GM15510 (cell line): ENCODE results near the gene OSBPL5.

Source experiments
- POLR2A ChIP-seq: IDR thresholded peaks from 3 replicates; pipeline ENCODE4 v1.6.1; 2011; ENCODE audit warnings: borderline replicate concordance; ENCODE audit not compliant: insufficient read length; ENCODE audit errors: extremely low read depth

The OSBPL5 gene

DNA sequence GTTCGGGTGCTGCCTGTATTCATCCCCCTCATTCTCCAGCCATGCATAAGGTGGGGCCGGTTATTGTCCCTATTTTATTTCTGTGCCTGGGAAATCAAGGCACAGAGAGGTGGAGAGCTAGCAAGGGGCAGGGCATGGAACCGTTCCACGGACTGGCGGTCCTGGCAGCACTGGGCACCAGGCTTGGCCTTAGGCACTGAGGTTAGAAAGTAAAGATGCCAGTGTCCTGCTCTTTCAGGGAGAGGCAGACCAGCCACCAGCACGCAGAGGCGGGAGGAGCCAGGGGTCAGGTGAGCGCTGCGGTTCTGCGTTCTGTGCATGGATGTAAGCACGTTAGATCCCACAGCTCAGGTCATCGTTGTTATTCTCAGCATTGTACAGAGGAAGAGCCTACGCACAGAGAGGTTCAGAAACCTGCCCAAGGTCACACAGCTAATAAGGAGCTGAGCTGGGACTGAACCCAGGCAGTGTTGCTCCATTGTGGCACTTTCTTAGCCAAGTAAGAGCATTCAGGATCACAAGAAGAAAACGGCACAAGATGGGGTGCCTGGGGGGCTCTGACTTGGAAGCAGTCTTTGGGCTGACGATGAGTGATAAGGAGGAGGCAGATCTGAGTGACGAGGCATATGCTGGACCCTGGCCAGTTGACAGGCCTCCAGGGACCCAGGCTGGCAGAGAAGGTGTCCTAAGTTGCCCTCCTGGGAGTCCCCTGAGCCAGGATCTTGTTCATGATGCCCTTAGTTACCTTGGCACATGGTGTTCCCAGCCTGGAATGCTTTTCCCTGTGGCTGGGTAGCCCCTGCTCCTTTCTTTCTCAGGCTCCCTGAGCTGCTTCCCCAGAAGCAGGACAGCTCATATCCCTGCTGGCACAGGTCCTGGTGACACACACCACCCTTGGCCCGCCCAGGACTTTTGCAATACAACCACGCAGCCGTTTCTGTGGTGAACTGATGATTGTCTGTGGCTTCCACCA lies 41.1 kb downstream of the OSBPL5 start:
- TF ChIP-seq POLR2A = no peak

DNA sequence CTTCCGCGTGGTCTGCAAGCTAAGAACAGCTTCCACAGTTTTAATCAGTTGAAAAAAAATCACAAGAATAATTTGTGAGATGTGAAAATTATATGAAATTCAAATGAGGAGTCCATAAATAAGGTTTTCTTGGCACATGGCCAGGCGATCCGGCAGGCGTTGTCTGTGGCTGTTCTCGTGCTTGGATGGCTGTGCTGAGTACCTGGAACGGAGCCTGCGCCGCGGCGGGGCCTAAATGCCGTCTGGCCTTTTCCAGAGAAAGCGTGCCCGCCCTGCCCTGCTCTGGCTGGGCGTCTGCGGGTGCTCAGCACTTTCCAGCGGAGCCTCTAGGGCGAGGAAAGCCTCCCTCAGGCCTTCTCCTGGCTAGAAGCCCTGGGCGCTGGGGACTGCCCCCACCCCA lies 41.8 kb downstream of the OSBPL5 start:
- no peak for TF ChIP-seq POLR2A

DNA sequence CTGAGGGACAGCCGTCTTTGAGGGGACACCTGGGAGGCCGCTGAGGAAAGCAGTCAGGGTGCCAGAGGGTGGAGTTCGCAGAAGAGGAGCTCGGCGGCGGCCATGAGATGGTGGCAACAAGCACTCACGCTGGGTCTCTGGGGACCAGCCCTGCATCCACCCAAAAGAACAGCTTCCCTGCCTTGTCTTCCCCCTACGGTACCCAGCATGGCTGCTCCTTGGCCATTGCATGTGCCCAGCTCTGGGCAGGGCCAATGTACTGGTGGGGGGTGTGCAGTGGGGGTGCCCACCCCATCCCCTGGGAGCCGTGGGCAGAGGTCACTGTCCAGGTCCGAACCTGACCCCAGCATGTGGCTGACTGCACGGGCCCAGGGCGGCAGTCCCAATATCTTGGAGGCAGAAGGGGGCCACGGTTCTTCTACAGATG lies 42.3 kb downstream of the OSBPL5 start:
- no peak for TF ChIP-seq POLR2A

DNA sequence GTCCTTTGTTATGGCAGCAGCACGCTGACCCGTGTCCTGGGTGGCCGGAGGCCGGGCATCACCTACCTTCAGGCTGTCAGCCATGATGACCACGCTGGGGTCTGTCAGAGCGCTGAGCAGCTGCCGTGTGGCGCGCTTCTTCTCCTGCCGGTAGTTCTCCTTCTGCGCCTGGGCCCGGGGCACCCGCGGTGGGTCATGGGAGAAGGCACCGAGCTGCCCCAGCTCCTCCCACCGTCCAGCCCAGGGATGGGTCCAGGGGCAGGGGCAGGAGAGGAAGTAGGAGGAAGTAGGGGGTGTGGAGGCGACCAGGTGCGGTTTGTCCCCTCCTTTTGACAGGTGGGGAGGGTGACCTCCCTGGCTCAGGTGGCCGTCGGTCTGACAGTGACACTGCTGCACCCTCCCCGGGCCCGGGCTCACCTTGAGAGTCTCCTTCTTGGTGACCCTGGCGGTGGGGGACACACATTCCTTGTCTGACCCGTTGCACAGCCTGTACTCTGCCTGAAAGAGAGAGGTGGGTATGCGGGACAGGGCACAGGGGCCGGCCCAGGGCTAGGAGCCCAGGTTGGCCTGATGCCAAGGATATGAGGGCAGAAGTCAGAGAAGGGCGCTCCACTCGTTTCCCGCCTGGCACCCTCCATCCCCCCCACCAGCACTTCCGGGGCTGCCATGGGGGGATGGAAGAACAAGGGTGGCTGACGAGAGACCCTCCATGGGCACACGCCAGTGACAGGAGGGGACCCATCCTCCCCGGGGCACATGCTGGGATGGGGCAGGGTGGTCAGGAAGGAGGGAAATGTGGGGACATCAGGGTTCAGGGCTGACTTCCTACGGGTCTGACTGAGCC lies 43.0 kb downstream of the OSBPL5 start:
- no peak for TF ChIP-seq POLR2A

DNA sequence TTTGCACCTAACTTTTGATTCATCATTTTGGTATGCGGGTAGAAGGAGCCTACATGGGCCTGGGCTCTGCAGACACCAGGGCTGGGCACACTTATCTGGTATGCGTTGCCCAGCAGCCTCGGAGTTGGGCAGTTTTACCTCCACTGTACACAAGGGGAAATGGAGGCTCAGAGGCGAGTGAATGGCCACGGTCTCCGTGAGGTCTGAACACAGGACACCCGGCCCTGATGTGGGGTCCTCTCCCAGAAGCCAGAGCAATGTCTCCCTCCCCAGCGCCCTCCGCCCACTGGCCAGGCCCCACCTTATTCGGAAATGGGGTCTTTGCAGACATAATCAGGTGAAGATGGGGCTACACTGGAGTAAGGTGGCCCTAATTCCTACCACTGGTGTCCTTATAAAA lies 43.7 kb downstream of the OSBPL5 start:
- no peak for TF ChIP-seq POLR2A

DNA sequence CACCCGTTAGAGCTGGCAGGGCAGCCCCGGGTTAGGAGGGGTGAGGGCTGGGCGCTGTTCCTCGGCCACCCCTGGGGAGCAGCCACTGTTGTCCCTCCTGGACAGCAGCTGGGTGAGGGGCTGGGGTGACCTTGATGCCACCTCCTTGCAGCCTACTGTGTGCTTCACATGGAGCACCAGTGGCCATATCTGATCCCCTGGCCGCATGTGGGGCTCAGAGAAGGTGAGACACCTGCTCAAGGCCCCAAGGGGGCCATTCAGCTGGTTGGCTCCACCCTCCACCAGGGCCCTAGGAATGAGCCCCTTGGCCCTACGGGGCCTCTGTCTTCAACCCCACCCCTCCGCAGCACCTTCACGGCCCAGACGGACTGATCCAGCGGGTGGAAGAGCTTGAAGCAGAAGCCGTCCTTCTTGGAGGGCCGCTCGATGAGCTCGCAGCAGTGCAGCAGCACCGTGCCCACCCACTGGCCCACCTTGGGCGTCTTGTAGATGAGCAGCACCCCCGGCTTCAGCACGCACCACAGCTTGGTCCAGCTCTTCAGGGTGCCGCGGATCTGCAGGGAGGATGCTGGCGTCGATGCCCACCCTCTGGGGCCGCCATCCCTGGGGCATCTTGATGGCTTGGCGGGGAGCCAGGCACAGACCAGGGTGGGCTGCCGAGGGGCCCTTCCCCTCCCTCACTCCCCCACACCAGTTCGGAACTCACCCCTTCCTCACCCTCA lies 44.9 kb downstream of the OSBPL5 start:
- no peak for TF ChIP-seq POLR2A

DNA sequence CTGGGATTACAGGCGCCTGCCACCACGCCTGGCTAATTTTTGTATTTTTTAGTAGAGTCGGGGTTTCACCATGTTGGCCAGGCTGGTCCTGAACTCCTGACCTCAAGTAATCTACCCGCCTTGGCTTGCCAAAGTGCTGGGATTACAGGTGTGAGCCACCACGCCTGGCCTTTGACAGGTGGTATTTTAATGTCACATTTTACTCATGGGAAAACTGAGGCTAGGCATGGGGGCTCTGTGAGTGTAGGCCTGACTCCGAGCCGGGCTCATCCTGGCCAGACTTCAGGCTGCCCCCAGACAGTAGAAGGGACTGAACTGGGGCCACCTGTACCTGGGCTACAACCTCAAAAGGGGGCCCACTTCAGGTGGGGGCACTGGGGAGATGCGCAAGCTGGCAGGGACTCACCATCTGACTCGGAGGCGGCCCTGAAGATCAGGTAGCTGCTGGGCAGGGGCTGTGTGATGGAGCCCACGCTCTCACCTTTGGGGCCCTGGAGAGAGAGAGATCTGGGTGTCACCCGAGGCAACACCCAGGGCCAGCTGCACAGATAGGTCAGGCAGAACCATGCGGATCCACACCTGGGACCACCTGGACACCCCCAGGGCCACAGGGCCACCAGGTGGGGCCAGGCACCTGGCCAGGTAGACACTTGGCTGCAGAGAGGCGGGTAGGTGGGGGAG lies 45.8 kb downstream of the OSBPL5 start:
- TF ChIP-seq POLR2A = no peak

DNA sequence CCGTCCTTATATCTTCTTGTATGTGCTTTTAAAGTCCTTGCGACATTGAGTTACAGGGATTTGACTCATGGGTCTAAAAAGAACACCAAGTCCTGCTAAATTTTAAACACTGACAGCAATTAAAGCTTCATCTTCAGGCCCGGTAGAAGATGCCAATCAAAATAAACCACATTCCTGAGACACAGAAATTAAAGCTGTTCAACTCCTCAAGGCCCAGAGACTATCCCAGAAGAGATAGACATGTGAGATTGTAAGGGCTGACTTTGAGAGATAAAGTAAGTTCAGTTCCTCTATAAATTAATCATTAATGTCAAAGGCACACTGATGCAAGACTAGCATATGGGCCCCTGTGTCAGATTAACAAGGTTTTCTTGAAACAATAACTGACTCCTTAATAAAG lies 49.8 kb downstream of the OSBPL5 start:
- no peak for TF ChIP-seq POLR2A

DNA sequence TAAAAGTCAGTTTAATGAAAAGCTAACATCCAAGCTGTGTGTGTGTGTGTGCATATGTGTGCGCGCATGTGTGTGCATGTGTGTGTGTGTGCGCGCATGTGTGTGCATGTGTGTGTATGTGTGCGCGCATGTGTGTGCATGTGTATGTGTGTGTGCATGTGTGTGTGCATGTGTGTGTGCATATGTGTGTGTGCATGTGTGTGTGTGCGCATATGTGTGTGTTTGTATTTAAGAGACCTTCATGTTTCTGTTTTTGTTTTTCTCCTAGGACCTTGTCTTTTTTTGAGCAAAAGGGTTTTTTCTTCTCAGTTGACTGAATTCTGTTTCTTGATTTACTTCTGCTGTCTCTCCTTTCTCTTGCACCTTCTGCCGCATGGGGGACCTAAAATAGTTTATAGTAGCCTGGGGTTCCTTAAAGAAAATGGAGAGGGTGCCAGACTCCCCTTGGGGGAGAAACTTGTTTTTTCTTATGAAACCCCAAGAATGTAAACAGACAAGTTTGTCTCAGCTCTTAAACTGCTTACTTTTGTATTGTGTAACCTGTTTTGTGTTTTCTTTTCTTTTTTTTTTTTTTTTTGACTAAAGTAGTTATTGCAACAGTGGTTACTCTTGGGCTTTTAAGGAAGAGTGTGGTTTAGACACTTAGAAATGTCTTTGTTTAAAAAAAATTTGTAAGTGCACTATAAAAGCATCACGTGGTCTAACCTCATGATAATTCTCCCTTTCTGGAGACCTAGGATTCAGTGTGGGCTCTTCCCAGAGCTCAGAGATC lies 53.0 kb downstream of the OSBPL5 start:
- TF ChIP-seq POLR2A = no peak

DNA sequence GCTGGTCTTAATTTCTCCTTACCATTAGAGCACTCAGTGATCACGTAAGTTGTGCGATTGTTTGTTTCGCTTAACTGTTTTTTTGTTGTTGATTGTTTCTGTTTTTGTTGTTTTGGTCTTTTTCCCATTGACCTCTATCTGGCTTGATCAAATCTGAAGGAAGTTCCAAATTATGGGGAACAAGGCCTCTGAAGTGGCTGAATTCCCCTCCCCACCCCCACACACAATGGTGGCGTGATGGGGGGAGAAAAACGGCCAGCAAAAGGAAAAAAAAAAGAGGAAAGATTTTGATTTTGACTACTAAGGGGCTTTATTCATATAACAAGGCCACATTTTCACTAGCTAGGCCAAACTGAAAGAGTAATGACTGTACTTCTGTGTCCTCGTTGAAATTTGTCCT lies 53.6 kb downstream of the OSBPL5 start:
- TF ChIP-seq POLR2A = no peak

DNA sequence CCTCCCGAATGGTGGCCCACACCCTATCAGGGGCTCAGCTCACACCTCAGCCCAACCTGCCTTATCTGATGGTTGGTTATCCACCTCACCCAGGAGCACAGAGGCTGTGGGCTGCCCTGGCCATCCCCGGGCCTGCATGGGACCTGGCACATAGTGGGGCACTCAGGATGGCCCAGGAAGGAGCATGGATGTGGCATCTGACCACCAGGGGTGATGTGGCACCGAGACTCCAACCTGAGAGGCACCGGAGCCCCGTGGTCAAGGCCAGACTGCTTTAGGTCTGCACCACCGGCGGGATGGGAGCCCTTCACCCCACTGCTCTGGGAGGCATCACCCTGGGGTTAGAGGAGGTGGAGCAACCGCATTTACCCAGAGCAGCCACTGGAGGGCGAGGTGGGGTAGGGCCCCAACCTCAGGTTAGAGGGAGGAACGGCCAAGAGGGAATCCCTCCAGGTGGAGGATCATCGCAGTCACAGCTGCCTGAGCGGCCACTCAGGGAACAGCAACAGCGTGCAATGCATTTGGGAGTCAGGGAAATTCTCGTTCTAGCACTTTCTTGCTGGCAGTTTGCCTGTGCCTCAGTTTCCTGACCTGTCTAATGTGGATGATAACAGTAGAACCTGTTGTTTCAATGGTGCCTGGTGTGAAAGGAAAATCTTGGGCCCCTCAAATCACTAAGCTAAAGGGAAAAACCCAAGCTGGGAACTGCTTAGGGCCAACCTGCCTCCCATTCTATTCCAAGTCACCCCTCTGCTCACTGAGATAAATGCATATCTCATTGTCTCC lies 55.0 kb downstream of the OSBPL5 start:
- TF ChIP-seq POLR2A = no peak

DNA sequence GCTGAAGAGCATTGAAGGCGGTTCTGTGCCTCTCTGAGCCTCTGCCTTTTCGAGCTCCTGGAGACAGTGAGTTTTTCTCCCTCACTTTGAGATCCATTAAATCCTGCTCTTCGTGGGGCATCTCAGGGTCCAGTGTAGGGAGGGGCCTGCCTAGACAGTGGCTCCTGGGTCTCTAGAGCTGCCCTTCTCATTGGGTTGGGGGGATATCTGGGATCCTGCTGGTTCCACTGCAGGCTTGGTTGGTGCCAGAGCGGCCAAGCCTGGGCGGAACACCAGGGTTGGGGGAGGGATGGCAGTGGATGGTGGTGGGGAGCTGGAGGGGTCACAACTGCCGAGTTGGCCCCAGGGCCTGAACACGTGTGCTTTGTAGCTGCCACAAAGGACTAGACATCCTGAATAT lies 55.7 kb downstream of the OSBPL5 start:
- TF ChIP-seq POLR2A = no peak
